LNCAP (cell line): ENCODE measurements around the gene TRAPPC12.

Source experiments
- CTCF ChIP-seq: fragments of 450-650 bp; IDR thresholded peaks from 2 replicates; pipeline ENCODE4 v1.5.1; 2017; ENCODE audit warnings: mild to moderate bottlenecking

TRAPPC12 gene

GRCh38 chr2:3404349-3404894, 24.9 kb downstream of the TRAPPC12 start:
- TF ChIP-seq CTCF, result no peak

- TF ChIP-seq CTCF, result no peak
Measured at GRCh38 chr2:3405307-3405706, 25.8 kb downstream of the TRAPPC12 start.

GRCh38 chr2:3405876-3406275, 26.4 kb downstream of the TRAPPC12 start:
- TF ChIP-seq CTCF, result no peak

- no peak for TF ChIP-seq CTCF
Measured at GRCh38 chr2:3406501-3406900, 27.0 kb downstream of the TRAPPC12 start.

GRCh38 chr2:3408781-3409180, 29.3 kb downstream of the TRAPPC12 start:
- TF ChIP-seq CTCF, result no peak

GRCh38 chr2:3409627-3410170, 30.2 kb downstream of the TRAPPC12 start:
- TF ChIP-seq CTCF, result no peak

- TF ChIP-seq CTCF, result no peak
Measured at GRCh38 chr2:3411103-3411502, 31.6 kb downstream of the TRAPPC12 start.

- TF ChIP-seq CTCF, result no peak
Measured at GRCh38 chr2:3413697-3414096, 34.2 kb downstream of the TRAPPC12 start.
